Stimulated activated CD4-positive, alpha-beta T cell treated with anti-CD3 and anti-CD28 coated beads, Interleukin-4, amount 100 ng/mL, for 1 hour (primary cell): ENCODE results near the gene EDARADD.
"Not testable (repeated sequence)": the region's sequence is repeated elsewhere in the genome, so short reads cannot be mapped to it uniquely, and the experiment has no call there.

Experiments
- DNase-seq: peaks from one replicate; pipeline ENCODE4 v3.0.0-alpha.2; 2020

Gene EDARADD

GRCh38 chr1:236393681-236394481, at the start of gene EDARADD:
Gene EDARADD (plus strand): TSS chr1:236394286. CDS start chr1:236394445, 159 bp downstream.
- no peak for DNase-seq

DNA sequence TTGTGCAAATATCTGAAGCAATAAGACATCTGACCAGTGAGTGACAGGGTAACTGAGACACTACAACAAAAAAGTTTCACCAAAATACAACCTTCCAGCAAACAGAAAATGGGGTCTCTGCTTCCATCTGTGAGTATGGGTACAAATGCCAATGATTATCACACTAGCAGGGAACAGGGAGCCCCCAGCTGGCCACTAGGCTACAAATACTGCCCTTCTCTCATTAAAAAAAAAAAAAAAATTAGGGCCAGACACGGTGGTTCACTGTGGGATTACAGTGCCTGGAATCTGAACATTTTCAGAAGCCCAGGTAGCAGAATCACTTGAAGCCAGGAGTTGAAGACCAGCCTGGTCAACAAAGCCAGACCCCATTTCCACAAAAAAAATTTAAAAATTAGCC, 48.4 kb upstream of the EDARADD start:
- no peak for DNase-seq

DNA sequence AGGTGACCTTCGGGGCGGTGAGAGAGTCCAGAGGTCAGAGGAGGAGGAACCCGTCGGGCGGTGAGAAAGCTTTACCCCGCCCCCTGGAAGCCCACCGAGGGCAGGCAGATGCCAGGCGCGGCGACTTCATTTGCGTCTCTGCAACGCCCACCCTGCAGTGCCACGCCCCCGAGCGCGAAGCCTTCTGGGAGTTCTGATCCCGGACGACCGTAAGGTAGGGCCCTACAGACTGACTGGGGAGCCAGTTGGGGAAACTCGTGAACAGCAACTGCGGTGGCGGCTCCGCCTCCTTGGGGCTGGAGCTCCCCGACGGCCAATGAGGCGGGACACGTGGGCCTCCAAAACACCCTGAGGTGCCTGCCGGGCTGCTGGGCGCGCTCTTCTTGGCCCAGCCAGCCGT, 46.0 kb upstream of the EDARADD start:
- no peak for DNase-seq

DNA sequence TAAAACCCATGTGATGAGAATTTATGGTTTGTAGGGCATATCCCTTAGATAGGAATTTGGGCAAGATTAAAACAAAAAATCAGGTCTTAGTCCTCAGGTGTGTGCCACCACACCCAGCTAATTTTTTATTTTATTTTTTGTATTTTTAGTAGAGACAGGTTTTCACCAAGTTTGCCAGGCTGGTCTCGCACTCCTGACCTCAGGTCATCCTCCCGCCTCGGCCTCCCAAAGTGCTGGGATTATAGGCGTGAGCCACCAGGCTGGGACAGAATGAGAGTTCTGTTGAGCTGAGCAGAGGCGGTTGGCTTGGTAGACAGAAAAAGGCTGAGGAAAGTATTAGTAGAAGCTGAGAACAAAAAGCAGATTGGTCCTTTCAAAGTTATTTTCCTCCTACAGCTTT, 43.8 kb upstream of the EDARADD start:
- DNase-seq: no peak

GRCh38 chr1:236351875-236352573, 42.1 kb upstream of the EDARADD start:
- no peak for DNase-seq

- DNase-seq: not testable (repeated sequence)
Observed at GRCh38 chr1:236352747-236353146, 41.3 kb upstream of the EDARADD start.

- no peak for DNase-seq
Observed at GRCh38 chr1:236353813-236354212, 40.3 kb upstream of the EDARADD start.

DNA sequence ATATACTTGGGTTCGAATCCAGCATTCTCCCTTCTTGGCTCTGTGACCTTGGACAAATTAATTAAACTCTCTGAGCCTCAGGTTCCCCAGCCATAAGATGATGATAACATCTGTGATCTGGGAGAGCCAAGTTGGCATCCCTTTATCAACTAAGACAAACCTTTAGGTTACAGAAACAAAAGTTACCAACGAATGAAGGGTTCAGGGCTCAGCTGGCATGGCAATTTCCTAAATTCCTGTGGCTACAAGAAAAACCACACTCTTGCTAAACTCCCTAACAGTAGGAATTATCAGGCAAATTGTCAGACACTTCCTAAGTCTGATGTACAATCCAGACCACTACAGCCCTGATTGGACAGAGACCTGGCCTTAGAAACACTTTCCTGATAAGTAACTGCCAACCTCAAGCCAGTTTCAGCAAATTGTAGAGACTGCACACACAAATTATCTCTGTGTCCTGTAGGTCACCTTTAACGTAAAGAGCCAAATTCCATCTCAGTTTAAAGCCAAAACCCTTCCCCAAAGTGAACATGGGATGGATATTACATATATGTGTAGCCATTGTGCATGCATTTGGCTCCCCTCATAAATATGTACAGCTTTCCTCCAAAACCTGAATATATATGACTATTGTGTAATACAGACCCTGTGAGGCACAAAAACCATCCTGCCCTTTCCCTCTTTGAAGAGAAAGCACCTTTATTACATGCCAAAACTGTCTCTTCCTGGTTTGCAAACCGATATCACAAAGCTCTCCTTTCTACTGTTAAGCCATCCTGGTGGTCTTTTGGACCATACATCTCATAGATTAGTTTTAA, 39.5 kb upstream of the EDARADD start:
- no peak for DNase-seq

GRCh38 chr1:236356141-236356540, 37.9 kb upstream of the EDARADD start:
- no peak for DNase-seq

DNA sequence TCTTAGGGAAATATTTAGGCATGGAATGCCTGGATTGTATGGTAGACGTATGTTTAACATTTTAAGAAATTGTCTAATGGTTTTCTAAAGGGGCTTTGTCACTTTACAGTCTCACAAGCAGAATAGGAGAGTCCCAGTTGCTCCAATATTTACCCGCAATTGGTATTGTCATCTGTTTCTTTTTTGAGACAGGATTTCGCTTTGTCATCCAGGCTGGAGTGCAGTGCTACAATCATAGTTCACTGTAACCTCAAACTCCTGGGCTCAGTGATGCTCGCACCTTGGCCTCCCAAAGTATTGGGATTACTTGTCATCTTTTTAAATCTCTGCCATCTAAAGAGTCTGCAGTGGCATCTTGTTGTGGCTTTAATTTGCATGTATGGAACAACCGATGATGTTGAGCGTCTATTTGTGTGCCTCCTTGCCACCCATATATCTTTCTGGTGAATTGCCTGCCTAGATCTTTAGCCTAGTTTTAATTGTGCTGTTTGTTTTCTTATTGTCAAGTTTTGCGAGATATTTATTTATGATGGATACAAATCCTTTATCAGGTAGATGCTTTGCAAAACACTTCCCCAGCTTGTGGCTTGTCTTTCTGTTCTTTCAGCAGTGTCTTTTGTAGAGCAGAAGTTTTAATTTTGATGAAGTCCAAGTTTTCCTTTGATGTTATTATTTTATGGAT, 32.0 kb upstream of the EDARADD start:
- DNase-seq: no peak

DNA sequence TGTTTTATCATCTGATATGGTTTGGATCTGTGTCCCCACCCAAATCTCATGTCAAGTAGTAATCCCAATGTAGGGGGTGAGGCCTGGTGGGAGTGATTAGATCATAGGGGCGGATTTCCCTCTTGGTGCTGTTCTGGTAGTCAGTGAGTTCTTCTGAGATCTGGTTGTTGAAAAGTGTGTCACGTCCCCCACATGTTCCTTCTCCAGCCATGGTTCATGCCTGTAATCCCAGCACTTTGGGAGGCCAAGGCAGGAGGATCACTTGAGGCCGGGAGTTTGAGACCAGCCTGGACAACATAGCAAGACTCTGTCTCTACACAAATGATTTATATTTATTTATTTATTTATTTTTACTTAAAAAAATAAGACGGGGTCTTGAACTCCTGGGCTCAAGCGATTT, 30.8 kb upstream of the EDARADD start:
- DNase-seq: no peak

- no peak for DNase-seq
Observed at GRCh38 chr1:236365999-236366570, 28.0 kb upstream of the EDARADD start.

- not testable (repeated sequence) for DNase-seq
Observed at GRCh38 chr1:236366681-236367080, 27.4 kb upstream of the EDARADD start.

- DNase-seq: no peak
Observed at GRCh38 chr1:236370420-236370819, 23.7 kb upstream of the EDARADD start.

DNA sequence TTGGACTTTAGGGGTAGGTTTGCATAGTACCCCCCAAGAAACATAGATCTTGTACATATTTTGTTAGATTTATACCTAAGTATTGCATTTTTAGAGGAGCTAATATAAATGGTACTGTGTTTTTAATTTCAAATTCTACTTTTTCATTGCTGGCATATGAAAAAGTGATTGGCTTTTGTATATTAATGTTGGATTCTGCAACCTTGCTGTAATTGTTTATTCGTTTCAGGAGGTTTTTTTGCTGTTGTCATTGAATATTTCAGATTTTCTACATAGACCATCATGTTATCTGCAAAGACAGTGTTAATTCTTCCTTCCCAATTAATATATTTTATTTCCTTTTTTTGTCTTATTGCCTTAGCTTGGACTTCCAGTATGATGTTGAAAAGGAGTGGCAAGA, 23.0 kb upstream of the EDARADD start:
- no peak for DNase-seq

GRCh38 chr1:236377832-236378535, 16.1 kb upstream of the EDARADD start:
- no peak for DNase-seq

GRCh38 chr1:236381565-236382158, 12.4 kb upstream of the EDARADD start:
- DNase-seq: no peak

- no peak for DNase-seq
Observed at GRCh38 chr1:236388332-236388731, 5.8 kb upstream of the EDARADD start.

- no peak for DNase-seq
Observed at GRCh38 chr1:236389253-236389652, 4.8 kb upstream of the EDARADD start.

DNA sequence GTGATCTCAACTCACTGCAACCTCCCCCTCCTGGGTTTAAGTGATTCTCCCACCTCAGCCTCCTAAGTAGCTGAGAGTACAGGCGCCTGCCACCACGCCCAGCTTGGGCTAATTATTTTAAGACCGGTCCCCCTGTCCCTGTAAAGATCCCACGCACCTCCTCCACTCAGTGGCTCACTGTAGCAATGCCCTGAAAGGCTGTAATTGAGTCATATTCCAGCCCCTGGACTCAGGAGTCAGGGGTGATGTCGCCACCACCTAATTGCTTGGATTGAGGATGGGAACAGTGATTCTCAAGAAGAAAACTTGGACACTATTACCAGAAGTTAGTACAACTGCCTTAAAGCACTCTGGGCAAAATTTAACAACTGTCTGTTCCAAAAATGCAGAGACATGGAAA, 3.1 kb upstream of the EDARADD start:
- no peak for DNase-seq

DNA sequence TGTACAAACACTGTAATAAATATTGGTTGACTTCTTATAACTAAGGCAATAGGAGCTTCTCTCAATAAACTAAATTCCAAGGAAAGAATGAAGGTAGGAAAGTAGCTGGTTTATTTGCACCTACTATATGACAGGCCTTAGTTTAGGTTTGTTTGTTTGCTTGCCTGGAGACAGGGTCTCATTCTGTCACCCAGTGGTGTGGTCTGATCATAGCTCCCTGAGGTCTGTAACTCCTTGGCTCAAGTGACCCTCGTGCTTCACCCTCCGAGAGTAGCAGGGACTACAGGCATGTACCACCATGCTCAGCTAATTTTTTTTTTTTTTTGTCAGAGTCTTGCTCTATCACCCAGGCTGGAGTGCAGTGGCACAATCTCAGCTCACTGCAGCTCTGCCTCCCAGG, 1.9 kb upstream of the EDARADD start:
- DNase-seq: no peak

DNA sequence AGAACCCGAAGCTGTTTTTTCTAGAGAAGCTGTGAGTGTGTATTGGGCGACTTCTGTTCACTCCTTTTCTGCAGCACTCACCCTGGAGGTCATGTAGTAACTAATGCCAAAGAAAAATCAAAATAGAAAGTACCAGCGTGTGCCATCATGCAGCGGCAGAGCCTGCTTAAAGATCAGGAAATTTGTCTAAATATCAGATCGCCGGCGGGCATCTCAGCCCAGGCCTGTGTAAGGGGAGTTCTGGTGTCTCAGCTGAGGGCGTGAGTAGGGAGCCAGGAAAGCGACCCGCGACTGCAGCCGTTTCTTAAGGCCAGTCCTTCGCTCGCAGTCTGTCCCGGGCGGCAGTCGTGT, 768 bp downstream of the EDARADD start:
- no peak for DNase-seq
